PFSK-1 (cell line): ENCODE results near the gene SKAP1.

Source experiments
- FOXP2 ChIP-seq: optimal IDR thresholded peaks from 2 replicates; pipeline ENCODE3; 2011; ENCODE audit warnings: borderline replicate concordance, control low read depth, inconsistent platforms; ENCODE audit not compliant: insufficient read depth; ENCODE audit errors: extremely low read length, extremely low read depth
- POLR2AphosphoS5 ChIP-seq: IDR thresholded peaks from 2 replicates; pipeline ENCODE4 v1.6.1; 2012; ENCODE audit warnings: low read depth, mild to moderate bottlenecking, control low read depth, low read length, moderate library complexity
- REST ChIP-seq, 2 experiments: IDR thresholded peaks; 2 replicates each; pipeline versions ENCODE4 v1.6.1 to v1.8.0; 2011 to 2012; ENCODE audit warnings: low read depth in 2 of 2, low read length in 2 of 2, control low read depth in 1 of 2, inconsistent platforms in 1 of 2, mild to moderate bottlenecking in 1 of 2, moderate library complexity in 1 of 2; ENCODE audit not compliant: insufficient read depth in 1 of 2
- SIN3A ChIP-seq: IDR thresholded peaks from 2 replicates; pipeline ENCODE4 v1.6.1; 2012; ENCODE audit warnings: mild to moderate bottlenecking, low read length, moderate library complexity, borderline replicate concordance; ENCODE audit not compliant: insufficient read depth
- TAF1 ChIP-seq: IDR thresholded peaks from 2 replicates; pipeline ENCODE4 v1.6.1; 2012; ENCODE audit warnings: low read length, control low read depth, borderline replicate concordance; ENCODE audit not compliant: insufficient read depth

SKAP1 gene

GRCh38 chr17:48314716-48315115 is 115.3 kb downstream of the SKAP1 start:
- no peak for TF ChIP-seq TAF1
- no peak for TF ChIP-seq FOXP2
- TF ChIP-seq POLR2AphosphoS5, result no peak
- TF ChIP-seq REST (IDR thresholded peaks at IDR 0.05; ENCODE audit: insufficient read depth in 1 of 2, low read depth in 2 of 2, low read length in 2 of 2), result no peak
- no peak for TF ChIP-seq SIN3A

- TF ChIP-seq FOXP2 (no peak), SIN3A (no peak), REST (IDR thresholded peaks at IDR 0.05; ENCODE audit: insufficient read depth in 1 of 2, low read depth in 2 of 2, low read length in 2 of 2) (no peak), TAF1 (no peak)
Observed at GRCh38 chr17:48313096-48313755, 116.8 kb downstream of the SKAP1 start.

GRCh38 chr17:48311324-48311723 is 118.7 kb downstream of the SKAP1 start:
- TF ChIP-seq FOXP2 (no peak), TAF1 (no peak), POLR2AphosphoS5 (no peak), SIN3A (no peak), REST (IDR thresholded peaks at IDR 0.05; ENCODE audit: insufficient read depth in 1 of 2, low read depth in 2 of 2, low read length in 2 of 2) (no peak)

- TF ChIP-seq TAF1, result no peak
- no peak for TF ChIP-seq SIN3A
- TF ChIP-seq REST (IDR thresholded peaks at IDR 0.05; ENCODE audit: insufficient read depth in 1 of 2, low read depth in 2 of 2, low read length in 2 of 2), result no peak
- TF ChIP-seq POLR2AphosphoS5, result no peak
- no peak for TF ChIP-seq FOXP2
Observed at GRCh38 chr17:48310748-48311213, 119.2 kb downstream of the SKAP1 start.

GRCh38 chr17:48308581-48308980 is 121.4 kb downstream of the SKAP1 start:
- TF ChIP-seq SIN3A (no peak), REST (IDR thresholded peaks at IDR 0.05; ENCODE audit: insufficient read depth in 1 of 2, low read depth in 2 of 2, low read length in 2 of 2) (no peak), POLR2AphosphoS5 (no peak), TAF1 (no peak), FOXP2 (no peak)
